DMS114 treated with DMSO at 0.1 percent for 48 hours (cell line): Measurements from ENCODE around the gene CAMK2A.
"Not testable (repeated sequence)": the region's sequence is repeated elsewhere in the genome, so short reads cannot be mapped to it uniquely, and the experiment has no call there.

Experiments used
- DNase-seq: peaks from one replicate; lab custom pipeline; 2025; ENCODE audit not compliant: unreplicated experiment; lab: John Stamatoyannopoulos, UW

The CAMK2A gene

DNA sequence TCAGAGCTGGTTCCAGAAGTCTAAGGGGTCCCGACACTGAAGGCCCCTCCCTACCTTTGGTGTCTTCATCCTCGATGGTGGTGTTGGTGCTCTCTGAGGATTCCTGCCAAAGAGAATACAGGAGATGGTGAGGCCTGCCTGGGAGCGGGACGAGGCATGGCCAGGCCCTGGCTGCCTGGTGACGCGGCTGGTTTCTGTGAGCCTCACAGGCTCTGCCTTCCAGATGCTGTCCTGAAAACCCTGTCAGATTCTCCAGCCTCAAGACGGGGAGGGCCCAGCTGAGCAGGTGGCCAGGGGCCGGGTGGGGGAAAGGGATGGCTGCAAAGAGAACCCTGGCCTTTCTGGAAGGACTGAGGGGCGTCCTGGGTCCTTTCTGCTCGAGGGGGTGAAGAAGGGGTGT, 50.9 kb downstream of the CAMK2A start:
- DNase-seq: no peak

DNA sequence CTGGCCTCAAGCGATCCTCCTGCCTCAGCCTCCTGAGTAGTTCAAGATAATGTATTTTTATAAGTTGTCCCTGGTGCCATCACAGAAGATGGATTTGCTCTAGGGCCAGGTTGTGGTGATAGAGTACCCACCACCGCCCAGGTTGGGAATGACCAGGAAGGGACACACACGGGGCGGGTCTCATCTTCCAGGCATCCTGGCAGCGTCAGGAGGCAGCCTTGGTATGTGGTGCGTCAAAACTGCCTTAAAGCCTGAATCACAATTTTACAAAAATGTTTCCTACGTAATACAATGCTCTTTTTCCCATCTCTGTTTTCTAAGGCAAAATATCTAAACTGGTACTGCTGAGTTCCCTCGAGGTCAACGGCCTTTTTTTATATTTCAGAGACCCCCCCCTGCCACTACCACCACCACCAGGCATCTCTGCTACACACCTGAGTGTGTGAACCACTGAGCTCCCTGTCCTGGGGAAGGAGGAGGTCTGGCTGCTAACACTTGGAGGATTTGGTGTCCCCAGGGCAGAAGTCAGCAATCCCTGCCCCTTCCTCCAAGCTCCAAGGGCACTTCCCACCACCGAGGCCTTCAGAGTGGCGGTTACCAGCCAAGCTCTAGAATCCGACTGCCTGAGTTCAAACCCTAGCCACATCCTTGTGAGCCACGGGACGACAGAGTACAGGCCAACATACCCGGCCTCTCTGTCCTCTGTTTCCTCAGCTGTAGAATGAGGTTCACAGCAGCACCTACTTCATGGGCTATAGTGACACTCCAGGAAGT, 52.4 kb downstream of the CAMK2A start:
- DNase-seq: no peak

DNA sequence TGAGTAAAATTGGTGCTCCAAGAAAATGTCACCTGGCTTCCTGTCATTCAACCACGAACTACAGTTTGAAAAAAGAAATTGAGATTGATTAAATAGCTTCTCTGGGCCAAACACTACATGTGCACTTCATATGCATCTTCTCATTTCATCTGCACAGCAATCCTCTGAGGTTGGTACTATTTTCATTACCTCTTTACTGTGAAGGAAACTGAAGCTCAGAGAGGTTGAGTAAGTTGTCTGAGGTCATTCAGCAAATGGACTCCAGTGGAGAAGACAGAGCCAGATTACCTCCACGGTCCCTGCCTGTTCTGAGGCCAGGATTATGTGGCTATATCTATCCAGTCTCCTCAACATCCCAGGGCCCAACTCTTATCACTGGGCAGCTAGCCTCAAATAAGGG, 53.3 kb downstream of the CAMK2A start:
- no peak for DNase-seq

DNA sequence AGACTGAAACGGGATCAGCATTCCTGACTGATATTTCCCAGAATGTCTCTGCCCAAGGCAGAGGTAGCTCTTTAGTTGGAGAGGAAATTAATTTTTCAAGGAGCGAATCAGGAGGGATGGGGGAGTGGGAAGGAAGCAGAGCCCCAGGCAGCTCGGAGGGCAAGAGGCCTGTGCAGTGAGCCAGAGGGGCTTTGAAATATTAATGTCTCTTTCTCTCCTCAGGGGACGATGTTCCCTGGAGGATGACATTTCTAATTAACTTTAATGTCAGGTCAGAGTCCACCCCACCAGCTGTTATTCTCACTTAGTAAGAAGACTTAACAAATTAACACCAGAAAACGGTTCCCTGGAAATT, 54.1 kb downstream of the CAMK2A start:
- no peak for DNase-seq

DNA sequence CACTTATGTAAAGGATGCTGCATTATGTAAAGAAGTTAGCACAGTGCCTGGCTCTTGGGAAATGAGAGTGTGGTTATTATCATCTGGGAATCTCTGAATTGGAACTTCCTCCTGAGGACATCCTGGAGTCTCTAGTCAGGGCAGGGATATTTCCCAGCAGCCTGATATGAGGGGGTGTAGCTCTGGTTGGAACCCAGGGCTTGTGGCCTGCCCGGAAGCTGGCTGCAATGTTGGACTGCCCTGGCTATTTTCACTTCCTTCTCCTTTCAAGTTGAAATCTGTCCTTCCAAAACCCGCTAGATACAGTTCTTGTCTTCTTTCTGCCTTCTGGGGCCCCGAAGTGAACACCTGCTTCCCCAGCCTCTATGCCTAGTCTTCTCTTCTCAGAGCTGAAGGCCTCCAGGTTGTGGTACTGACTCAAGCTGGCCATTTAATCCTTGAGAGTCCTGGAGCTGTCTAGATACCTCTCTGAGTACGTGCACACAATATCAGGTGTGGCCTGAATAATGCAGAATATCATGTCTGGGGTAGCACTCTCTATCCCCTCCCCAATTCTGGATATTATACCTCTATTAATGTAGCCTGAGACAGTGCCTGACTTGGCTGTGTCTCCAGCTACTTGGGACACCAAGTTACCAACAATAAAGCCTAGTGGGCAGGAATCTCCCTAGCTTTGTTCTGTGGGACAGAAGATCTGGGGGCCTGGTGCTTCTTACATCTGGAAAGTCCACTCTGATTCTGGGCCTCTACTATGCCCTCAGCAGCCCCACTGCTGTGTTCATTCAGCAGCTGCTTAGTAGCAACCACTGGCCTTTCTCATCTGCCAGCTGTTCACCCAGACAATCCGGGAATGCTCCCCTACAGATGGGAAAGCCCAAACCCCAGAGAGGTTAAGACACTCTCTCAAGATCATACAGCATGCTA, 54.7 kb downstream of the CAMK2A start:
- no peak for DNase-seq

DNA sequence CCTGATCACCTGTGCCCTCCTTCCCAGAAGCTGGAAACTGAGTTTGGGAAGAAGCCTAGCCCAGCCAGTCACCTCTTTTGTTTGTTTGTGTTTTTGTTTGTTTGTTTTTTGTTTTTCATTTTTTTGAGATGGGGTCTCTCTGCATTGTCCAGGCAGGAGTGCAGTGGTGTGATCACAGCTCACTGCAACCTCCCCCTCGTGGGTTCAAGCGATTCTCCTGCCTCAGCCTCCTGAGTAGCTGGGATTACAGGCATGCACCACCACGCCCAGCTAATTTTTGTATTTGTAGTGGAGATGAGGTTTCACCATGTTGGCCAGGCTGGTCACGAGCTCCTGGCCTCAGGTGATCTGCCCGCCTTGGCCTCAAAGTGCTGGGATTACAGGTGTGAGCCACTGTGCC, 55.9 kb downstream of the CAMK2A start:
- not testable (repeated sequence) for DNase-seq

DNA sequence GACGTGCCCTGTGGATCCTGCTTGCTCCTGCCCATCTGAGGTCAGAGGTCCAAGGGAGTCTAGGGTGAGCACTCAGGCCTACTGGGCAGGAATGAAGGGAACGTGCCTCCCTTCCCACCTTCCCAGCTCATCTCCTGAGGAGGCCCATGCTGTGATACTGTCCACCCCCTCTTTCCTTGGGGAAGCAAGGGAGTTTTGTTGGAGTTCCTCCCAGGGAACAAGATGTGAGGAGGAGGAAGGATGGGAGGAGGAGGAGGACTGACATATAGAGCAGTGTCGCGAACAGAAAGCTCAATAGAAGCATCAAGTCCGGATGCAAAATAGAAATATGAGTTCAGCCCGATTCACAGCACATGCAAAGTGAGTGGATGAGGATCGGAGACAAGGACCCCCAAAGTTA, 58.7 kb downstream of the CAMK2A start:
- no peak for DNase-seq

DNA sequence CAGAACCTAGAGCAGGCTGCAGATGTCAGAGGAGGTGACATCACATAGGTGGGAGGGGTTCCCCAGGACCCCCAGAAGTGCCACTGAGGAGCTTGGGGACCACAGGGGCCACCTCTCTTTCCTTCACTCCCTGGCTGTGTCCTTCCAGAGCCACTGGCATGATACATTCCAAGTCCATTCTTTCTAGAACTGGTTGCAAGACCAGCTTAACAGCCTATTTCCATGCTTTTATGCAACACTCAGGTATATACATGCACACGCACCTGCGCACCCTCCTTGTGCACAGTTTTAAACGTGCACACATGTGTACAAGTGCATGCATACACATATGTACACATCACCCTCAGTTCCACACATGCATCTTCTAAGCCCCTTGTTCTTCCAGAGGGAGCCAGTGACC, 60.0 kb downstream of the CAMK2A start:
- DNase-seq: no peak

DNA sequence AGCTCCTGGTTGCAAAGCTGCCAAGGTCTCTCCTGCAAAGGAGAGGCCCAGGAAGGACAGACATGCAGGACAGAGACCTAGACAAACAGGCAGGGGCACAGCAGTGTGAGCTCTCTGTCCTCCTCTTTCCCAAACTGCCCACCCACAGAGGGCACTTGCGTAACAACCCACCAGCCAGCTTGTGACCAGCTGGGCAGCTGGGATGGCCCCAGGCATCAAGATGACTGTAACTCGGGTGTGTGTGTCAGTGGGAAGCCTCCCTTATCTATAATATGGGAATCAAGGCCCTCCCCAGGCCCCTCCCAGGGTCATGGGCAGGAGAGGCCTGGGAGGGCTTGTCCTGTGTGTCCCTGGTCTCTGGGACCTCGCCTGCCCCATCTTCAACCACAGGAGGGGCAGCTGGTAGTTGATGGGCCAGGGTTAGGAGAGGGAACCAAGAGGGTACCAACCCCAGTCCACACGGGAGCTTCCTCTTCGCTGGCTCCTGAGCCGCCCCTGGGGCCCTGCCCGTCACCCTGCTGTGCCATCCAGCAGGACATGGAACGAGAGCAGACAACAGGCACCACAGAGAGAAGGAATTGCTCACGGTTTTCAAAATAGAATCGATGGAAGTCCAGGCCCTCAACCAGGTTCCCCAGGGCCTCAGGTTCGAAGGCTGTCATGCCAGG, 61.8 kb downstream of the CAMK2A start:
- no peak for DNase-seq

DNA sequence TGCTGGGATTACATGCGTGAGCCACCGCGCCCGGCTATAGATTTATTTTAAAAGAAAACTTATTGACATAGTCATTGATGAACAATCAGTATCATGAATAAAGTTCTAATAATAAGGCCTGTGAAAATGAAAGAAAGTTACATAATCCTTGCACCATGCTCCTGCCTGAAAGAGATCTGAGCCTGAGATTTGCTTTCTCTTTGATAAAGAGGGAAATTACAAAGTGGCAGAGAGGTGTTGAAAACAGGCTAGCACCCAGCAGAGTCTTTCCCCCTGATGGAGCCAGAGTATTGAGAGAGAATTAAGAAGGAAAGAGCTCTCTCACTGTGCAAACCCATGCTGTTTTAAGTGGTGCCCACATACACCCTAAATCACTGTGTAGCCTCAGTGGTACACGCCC, 62.5 kb downstream of the CAMK2A start:
- no peak for DNase-seq

DNA sequence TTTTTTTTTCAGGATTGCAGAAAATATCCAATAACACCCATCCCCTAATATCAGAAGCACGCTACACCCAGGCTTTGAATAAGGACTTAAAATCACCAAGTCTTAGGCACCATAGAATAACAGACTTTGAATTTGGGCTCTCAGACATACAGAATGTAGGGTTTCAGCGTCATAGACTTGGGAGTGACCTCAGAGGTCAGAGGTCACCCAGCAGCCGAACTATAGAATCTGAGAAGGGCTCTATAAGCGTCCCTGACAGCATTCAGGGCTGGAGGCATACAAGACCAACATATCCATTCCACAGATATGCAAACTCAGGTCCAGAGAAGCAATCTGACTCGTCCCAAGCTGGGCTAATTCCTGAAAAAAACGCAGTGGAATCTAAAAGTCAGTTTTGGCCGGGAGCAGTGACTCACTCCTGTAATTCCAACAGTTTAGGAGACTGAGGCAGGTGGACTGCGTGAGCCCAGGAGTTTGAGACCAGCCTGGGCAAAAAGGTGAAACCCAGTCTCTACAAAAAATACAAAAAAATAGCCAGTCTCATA, 65.0 kb downstream of the CAMK2A start:
- no peak for DNase-seq

DNA sequence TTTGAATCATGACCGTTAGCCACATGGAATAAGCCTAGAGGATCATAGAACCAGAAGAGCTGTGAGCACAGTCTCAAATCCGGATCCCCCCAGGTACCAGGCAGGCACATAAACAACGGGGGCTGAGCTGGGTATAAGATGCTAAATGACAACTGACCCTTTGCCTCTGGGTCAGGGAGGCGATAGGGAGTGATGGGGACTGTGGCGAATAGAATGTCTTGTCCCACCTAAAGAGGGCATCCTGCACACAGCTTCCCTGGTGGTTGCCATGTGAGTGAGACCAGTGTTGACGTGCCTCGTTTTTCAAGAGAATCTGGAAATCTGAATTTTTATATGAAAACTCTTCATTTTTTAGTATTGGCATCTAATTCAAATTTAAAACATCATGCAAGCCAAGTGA, 66.1 kb downstream of the CAMK2A start:
- DNase-seq: no peak

DNA sequence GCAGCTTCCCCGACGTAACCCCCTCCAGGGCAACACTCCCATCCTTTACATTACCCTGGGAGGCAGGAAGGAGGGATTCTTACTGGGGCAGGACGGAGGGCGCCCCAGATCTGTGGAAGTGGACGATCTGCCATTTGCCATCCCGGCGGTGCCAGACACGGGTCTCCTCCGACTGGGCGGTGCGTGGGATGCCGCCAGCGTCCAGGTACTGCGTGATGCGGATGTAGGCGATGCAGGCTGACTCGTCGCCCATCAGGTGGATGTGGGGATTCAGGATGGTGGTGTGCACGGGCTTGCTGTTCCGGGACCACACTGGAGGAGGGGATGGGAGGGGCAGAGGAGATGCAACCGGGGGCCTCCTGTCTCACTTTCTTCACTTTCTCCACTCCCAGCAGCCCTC, 66.7 kb downstream of the CAMK2A start:
- no peak for DNase-seq

DNA sequence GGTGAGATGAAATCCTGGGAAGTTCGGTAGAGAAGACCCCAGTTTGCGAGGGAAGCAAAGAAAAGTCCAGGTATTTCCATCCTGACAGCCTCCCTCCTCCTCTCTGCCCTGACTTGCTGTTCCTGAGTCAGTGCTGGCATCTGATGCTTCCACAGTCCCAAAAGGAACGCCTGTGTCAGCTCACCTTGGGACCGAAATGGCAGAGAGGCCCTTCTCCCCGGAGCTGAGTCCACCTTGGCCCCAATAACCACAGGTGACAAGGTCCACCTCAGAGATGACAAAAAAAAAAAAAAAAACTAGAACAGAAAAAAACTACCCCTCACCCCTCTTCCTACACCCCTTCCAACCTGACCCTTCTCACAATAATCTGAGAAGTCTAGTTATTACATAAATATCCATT, 68.1 kb downstream of the CAMK2A start:
- no peak for DNase-seq

DNA sequence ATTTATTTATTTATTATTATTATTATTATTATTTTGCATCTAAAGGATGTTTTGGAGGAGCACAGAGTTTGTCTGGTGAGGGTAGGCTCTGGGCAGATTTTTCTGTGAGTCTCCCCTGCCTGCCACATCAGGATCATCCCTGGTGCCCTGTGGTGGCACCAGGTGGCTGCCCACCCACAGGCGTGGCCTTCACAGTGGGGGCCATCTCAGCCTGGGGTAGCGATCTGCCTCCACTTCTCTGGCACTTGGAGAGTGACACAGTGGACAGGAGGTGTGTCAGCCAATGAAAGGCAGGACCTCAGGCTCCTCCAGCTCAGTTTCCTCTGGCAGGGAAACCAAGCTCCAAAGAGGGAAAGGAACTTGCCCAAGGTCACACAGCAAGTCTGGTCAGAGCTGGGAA, 69.7 kb downstream of the CAMK2A start:
- no peak for DNase-seq

DNA sequence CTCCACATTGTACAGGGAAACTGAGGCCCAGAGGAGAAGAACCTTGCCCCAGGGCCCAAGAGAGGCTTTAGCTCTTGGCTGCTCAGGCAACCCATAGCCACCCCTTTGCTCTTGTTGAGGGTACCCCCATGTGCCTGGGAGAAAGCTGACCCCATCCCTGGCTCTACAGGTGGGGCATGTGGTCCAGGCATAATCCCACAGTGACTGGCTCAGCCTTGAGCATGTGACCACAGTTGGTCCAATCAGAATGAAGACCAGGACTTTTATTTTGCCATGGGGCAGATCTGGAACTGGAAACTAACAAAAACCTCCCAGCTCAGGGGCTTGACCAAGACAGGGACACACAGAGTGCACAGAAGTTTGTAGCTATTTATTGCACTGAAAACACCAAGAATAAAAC, 70.4 kb downstream of the CAMK2A start:
- no peak for DNase-seq

DNA sequence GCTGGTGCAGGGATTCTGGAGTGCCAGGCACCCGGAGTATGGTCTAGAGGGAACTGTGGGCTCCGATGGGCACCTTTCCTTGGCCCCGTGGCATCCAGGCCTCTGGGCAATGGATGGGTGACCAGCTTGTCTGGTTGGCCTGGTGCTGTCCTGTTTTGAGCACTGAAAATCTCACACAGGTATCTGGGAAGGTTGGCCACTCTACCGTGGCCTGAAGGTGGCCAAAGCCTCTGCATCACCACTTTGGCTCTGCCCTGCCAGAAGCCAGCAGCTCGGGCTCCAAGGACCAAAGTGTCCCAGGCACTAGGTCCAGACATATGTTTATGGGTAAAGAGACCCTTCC, 70.9 kb downstream of the CAMK2A start:
- DNase-seq: no peak

DNA sequence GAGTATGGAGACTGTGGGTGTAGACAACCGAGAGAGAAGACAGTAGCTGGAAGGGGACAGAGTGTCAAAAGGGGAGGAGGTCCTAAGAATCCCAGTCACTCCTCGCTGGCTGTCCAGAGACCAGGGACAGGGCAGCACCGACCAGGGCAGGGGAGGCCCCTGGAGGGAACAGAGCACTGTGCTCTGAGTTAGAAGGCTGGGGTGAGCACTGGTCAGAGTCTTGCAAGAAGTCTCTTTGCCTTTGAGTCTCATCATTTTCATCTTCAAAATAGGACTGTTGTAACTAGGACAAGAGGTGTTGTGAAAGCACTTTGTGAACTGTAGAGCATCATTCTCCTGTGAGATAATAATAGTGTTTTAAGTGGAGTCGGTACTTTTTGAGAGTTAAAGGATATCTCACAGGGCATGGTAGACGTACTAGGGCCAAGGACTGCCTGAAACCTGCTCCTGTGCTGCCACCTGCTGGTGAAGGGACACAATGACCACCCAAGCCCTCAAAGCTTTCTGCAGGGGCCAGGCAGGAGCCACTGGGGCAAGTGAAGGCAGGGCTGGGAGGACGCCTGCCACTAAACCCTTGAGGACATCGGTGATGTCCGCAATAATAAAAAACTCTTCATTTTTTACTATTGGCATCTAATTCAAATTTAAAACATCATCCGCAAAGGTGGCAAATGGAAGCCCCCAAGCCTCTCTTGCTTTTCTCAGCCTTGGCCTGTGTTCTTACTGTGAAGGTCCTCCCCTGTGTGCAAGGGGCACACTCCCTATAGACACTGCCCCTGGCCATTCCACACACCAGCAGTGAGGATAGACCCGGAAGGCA, 71.5 kb downstream of the CAMK2A start:
- peak; percentile 78 for DNase-seq

DNA sequence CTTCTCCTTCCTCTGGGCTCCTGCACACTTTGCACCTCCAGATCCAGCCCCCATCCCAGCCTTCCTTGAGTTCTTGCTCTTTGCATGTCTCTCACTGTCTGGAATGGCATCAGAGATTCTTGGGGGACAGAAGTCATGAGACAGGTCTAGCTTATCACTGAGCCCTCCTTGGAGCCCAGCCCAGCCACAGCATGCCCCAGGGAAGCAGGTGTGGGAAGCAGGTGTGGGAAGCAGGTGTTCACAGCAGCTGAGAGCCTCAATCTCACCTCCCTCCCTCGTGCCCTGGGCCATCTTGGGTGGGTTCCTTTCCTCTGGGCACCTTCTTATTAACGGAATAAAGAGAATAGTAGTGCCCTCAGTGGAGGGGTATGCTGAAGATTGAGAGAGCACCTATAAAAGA, 72.5 kb downstream of the CAMK2A start:
- DNase-seq: no peak

DNA sequence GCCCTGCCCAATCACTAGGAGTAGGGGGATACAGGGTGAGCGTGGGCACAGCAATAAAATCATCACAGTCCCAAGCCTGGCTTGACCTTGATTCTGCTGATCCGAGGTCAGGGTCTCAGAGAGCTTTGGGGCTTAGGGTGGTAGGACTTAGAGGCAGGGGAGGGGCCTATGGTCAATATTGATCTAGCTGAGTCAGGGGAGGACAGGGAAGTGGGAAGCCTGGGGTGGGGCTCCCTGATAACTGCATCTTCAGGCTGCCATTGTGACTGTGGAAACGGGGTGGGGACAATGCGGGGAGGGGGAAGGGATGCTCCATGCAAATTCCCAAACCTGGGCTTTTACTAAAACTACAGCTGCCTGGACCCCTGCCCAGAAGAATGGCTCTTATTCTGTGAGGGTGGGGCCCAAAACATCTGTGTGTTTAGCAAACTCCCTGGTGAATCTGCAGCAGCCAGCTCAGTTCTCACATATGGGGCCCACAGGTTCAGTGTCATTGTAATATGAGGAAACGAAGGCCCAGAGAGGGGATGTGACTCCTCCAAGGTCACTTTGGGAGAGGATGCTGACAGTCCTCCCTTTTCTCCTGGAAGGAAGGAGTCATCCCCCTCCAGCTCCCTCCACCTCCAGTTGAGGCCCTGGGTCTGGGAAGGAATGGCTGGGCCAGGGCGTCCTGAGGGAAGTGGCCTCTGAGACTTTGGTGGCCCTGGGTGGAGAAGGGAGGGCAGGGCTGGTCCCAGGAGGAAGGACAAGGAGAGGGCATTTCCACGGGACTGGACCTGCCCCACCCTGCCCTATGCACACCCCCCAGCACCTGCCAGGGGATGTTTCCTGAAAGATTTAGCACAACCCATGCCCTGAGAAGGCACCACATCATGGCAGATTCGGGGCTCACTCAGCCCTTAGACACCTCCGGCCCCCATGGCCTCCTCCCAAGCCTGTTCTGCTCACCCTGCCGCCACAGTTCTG, 73.3 kb downstream of the CAMK2A start:
- no peak for DNase-seq
